IMR-90 (cell line): Measurements from ENCODE around the gene SLC25A28.

Experiments
- POLR2A ChIP-seq: IDR thresholded peaks from 2 replicates; pipeline ENCODE4 v1.6.1; 2012; ENCODE audit warnings: mild to moderate bottlenecking, low read depth, low read length
- SMC3 ChIP-seq: fragments of 150-350 bp; IDR thresholded peaks from 2 replicates; pipeline ENCODE4 v1.6.1; 2016; ENCODE audit warnings: low read depth, mild to moderate bottlenecking, antibody characterized with exemption, low read length, moderate library complexity
- TF ChIP-seq, protein P1 (sequence below): conservative IDR thresholded peaks from 2 replicates; pipeline ENCODE4 v1.5.1; 2012; ENCODE audit warnings: mild to moderate bottlenecking, low read depth, low read length, improper control_type of control experiment

GRCh38 chr10:99595236-99595635 lies 25.0 kb downstream of the SLC25A28 start:
- TF ChIP-seq, protein P1, sequence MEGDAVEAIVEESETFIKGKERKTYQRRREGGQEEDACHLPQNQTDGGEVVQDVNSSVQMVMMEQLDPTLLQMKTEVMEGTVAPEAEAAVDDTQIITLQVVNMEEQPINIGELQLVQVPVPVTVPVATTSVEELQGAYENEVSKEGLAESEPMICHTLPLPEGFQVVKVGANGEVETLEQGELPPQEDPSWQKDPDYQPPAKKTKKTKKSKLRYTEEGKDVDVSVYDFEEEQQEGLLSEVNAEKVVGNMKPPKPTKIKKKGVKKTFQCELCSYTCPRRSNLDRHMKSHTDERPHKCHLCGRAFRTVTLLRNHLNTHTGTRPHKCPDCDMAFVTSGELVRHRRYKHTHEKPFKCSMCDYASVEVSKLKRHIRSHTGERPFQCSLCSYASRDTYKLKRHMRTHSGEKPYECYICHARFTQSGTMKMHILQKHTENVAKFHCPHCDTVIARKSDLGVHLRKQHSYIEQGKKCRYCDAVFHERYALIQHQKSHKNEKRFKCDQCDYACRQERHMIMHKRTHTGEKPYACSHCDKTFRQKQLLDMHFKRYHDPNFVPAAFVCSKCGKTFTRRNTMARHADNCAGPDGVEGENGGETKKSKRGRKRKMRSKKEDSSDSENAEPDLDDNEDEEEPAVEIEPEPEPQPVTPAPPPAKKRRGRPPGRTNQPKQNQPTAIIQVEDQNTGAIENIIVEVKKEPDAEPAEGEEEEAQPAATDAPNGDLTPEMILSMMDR, result no peak
- TF ChIP-seq POLR2A (no peak), SMC3 (no peak)
